WTC11 (cell line): Measurements from ENCODE around the gene TTC28.

ENCODE experiments used
- ATF2 ChIP-seq: sonication (generic); formaldehyde crosslinking; IDR thresholded peaks from 2 replicates; pipeline ENCODE4 v1.8.1; 2022; ENCODE audit warnings: low read depth, missing genetic modification reagents, borderline replicate concordance
- ATF3 ChIP-seq: sonication (generic); formaldehyde crosslinking; conservative IDR thresholded peaks from 2 replicates; pipeline ENCODE4 v1.8.1; 2022; ENCODE audit warnings: mild to moderate bottlenecking, missing genetic modification reagents
- CREB1 ChIP-seq: sonication (generic); formaldehyde crosslinking; IDR thresholded peaks from 2 replicates; pipeline ENCODE4 v1.8.0; 2023; ENCODE audit warnings: mild to moderate bottlenecking, missing genetic modification reagents
- CTCF ChIP-seq: fragments of 200-600 bp; IDR thresholded peaks from 2 replicates; pipeline ENCODE4 v1.8.0; 2022; ENCODE audit warnings: antibody characterized with exemption
- ELF4 ChIP-seq: sonication (generic); formaldehyde crosslinking; IDR thresholded peaks from 2 replicates; pipeline ENCODE4 v1.8.1; 2022; ENCODE audit warnings: low read depth, mild to moderate bottlenecking, moderate library complexity, missing genetic modification reagents
- ESRRA ChIP-seq: sonication (generic); formaldehyde crosslinking; IDR thresholded peaks from 2 replicates; pipeline ENCODE4 v1.8.1; 2022; ENCODE audit warnings: mild to moderate bottlenecking, missing genetic modification reagents, borderline replicate concordance
- FOXJ3 ChIP-seq: sonication (generic); formaldehyde crosslinking; IDR thresholded peaks from 2 replicates; pipeline ENCODE4 v1.9.0; 2021; ENCODE audit warnings: missing genetic modification reagents, mild to moderate bottlenecking, borderline replicate concordance
- GRHL2 ChIP-seq: fragments of 250-450 bp; sonication (Bioruptor Pico); IDR thresholded peaks from 2 replicates; pipeline ENCODE4 v1.8.0; 2022; ENCODE audit warnings: mild to moderate bottlenecking, moderate library complexity; ENCODE audit not compliant: insufficient replicate concordance, severe bottlenecking
- HMGXB4 ChIP-seq: sonication (generic); formaldehyde crosslinking; IDR thresholded peaks from 2 replicates; pipeline ENCODE4 v1.8.1; 2023; ENCODE audit warnings: mild to moderate bottlenecking, moderate library complexity, missing genetic modification reagents
- ZNF396 ChIP-seq: fragments of 250-450 bp; sonication (Bioruptor Pico); IDR thresholded peaks from 2 replicates; pipeline ENCODE4 v1.8.0; 2021; ENCODE audit warnings: mild to moderate bottlenecking, moderate library complexity, borderline replicate concordance

DNA sequence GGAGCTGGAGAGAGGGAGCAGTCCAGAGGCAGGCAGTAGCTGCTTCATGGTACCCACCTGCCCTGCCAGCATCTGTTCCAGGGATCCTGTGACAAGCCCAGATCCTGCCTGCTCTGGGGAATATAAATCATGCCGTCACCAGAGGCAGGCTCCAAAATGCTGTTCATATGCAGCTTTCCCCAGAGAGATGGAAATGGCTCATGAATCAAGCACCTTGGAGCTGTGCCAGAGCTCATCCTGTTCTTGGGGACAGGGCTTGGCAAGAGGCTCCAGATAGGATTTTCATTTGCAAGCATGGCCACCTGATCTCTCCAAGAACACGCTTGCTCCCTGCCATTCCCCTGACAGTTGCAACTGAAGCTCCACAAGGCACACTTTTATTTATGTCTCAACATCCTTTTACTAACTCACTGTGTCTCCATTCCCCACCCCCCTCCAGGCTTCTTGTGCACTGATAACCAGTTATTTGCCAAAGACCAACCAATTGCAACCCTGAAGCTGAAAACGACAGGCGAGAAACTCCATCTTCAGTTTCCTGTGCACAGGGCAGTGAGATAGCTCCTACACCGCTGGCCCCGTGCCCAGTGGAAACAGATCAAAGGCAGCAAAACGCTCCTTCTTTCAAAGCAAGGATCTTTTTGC is 644.8 kb downstream of the TTC28 start:
- TF ChIP-seq ZNF396 (no peak), CREB1 (no peak), GRHL2 (CRISPR knock-in tag) (no peak), CTCF (no peak), FOXJ3 (CRISPR knock-in tag) (no peak), ATF3 (no peak), HMGXB4 (CRISPR knock-in tag) (no peak), ATF2 (CRISPR knock-in tag) (no peak), ELF4 (CRISPR knock-in tag) (no peak), ESRRA (CRISPR knock-in tag) (no peak)
